HCT116 (cell line): ENCODE data around the gene PLCG2. TPM values are rescaled to one million over a fixed set of nuclear protein-coding genes. Genes with fewer than 3 reads are reported as not detected.

ENCODE experiments used
- ATAC-seq: fragments of 200-7000 bp; cut with Tn5 transposase; 2 replicates; pipeline ENCODE4 v1.9.1; 2020; ENCODE audit warnings: mild to moderate bottlenecking, moderate library complexity
- BruUV-seq: library from RNA; stranded (reverse); fragments of 400-500 nt; replicated peaks from 2 replicates; lab custom pipeline; 2021; lab: Mats Ljungman, UMichigan
- CTCF ChIA-PET: fragments of 300-600 bp; sonication (Branson Sonifier 250); formaldehyde crosslinking; loops from one replicate; lab custom pipeline; 2021; ENCODE audit warnings: antibody characterized with exemption; lab: Charles Lee
- POLR2A ChIA-PET: fragments of 300-600, 350-600 bp; sonication (Branson Sonifier 250); formaldehyde crosslinking; loops from one replicate; lab custom pipeline; 2021; ENCODE audit warnings: antibody characterized with exemption; lab: Charles Lee
- RAD21 ChIA-PET, 2 experiments: fragments of 300-600 bp; sonication (Branson Sonifier 250); formaldehyde crosslinking; loops; one replicate each; lab custom pipeline; 2023; ENCODE audit warnings: low total read pairs in 2 of 2; ENCODE audit not compliant: uncharacterized antibody in 2 of 2, unreplicated experiment in 2 of 2, low non-redundant PET in 1 of 2; lab: Charles Lee
- DNase-seq: peaks from one replicate; pipeline ENCODE4 v3.0.0-alpha.2; 2010; ENCODE audit warnings: low read depth, low spot score
- H2AFZ ChIP-seq: fragments of 200-600 bp; shearing (Covaris generic), sonication (generic); 2 replicates; pipeline ENCODE4 v1.6.1; 2017; ENCODE audit warnings: low read depth, mixed run types, mixed read lengths, antibody characterized with exemption, low read length; ENCODE audit not compliant: poor library complexity, severe bottlenecking
- H3K27ac ChIP-seq: 2 replicates; pipeline ENCODE4 v1.5.1; 2012; ENCODE audit warnings: low read depth, low read length
- H3K27me3 ChIP-seq: fragments of 200-600 bp; sonication (generic); 2 replicates; pipeline ENCODE4 v1.6.1; 2016; ENCODE audit warnings: mixed run types, low read length, mixed read lengths; ENCODE audit not compliant: insufficient read depth
- H3K36me3 ChIP-seq, 2 experiments: fragments of 200-500 bp in 1 of 2; fragments of 200-600 bp in 1 of 2; sonication (Bioruptor generic) in 1 of 2; sonication (generic) in 1 of 2; 2 replicates each; pipeline versions ENCODE4 v1.5.1 to v1.6.1; 2014 to 2016; ENCODE audit warnings: low read length in 2 of 2, inconsistent platforms in 1 of 2, mixed read lengths in 1 of 2, mixed run types in 1 of 2; ENCODE audit not compliant: insufficient read depth in 2 of 2, control insufficient read depth in 1 of 2
- H3K4me1 ChIP-seq, 2 experiments: fragments of 200-600 bp in 1 of 2; sonication (generic) in 1 of 2; 2 replicates each; pipeline versions ENCODE4 v1.5.1 to v1.6.1; 2012 to 2017; ENCODE audit warnings: low read length in 2 of 2, inconsistent platforms in 1 of 2, mild to moderate bottlenecking in 1 of 2, mixed read lengths in 1 of 2, mixed run types in 1 of 2, moderate library complexity in 1 of 2; ENCODE audit not compliant: insufficient read depth in 2 of 2, control insufficient read depth in 1 of 2
- H3K4me2 ChIP-seq: fragments of 200-600 bp; sonication (generic); 2 replicates; pipeline ENCODE4 v1.6.1; 2017; ENCODE audit warnings: mixed run types, low read length, mixed read lengths
- H3K4me3 ChIP-seq, 2 experiments: fragments of 200-600 bp in 1 of 2; sonication (generic) in 1 of 2; replicated peaks in 1 of 2; 2 replicates each; pipeline ENCODE4 v1.5.1; 2011 to 2016; ENCODE audit warnings: low read length in 2 of 2, control low read depth in 1 of 2, low read depth in 1 of 2, mild to moderate bottlenecking in 1 of 2, mixed read lengths in 1 of 2, mixed run types in 1 of 2
- H3K79me2 ChIP-seq: fragments of 200-600 bp; sonication (generic); 2 replicates; pipeline ENCODE4 v1.6.1; 2017; ENCODE audit warnings: mild to moderate bottlenecking, mixed run types, low read length, moderate library complexity, mixed read lengths; ENCODE audit not compliant: insufficient read depth
- H3K9ac ChIP-seq: fragments of 200-600 bp; sonication (generic); 2 replicates; pipeline ENCODE4 v1.6.1; 2016; ENCODE audit warnings: low read length, mixed read lengths
- H3K9me2 ChIP-seq: fragments of 200-600 bp; sonication (generic), shearing (Covaris generic); 2 replicates; pipeline ENCODE4 v1.6.1; 2017; ENCODE audit warnings: mixed run types, mild to moderate bottlenecking, moderate library complexity; ENCODE audit not compliant: insufficient read depth
- H3K9me3 ChIP-seq, 2 experiments: fragments of 200-500 bp in 1 of 2; fragments of 200-600 bp in 1 of 2; sonication (Bioruptor generic) in 1 of 2; sonication (generic) in 1 of 2; 2 replicates each; pipeline ENCODE4 v1.6.1; 2014 to 2017; ENCODE audit warnings: low read length in 2 of 2, mixed read lengths in 2 of 2, inconsistent platforms in 1 of 2, low read depth in 1 of 2, mild to moderate bottlenecking in 1 of 2, mixed run types in 1 of 2, moderate library complexity in 1 of 2; ENCODE audit not compliant: control insufficient read depth in 1 of 2, insufficient read depth in 1 of 2
- H4K20me1 ChIP-seq: fragments of 200-600 bp; sonication (generic), shearing (Covaris generic); 2 replicates; pipeline ENCODE4 v1.6.1; 2017; ENCODE audit warnings: mixed run types, mild to moderate bottlenecking, moderate library complexity; ENCODE audit not compliant: insufficient read depth
- CTCF ChIP-seq, 3 experiments: fragments of 200-600 bp in 1 of 3; sonication (generic) in 1 of 3; IDR thresholded peaks in 2 of 3; conservative IDR thresholded peaks in 1 of 3; 2 replicates each; pipeline ENCODE4 v1.5.1; 2012 to 2017; ENCODE audit warnings: low read depth in 2 of 3, low read length in 2 of 3, antibody characterized with exemption in 1 of 3, borderline replicate concordance in 1 of 3, control low read depth in 1 of 3, mild to moderate bottlenecking in 1 of 3, mixed read lengths in 1 of 3, mixed run types in 1 of 3, moderate library complexity in 1 of 3; ENCODE audit not compliant: insufficient read depth in 1 of 3
- EGR1 ChIP-seq: IDR thresholded peaks from 2 replicates; pipeline ENCODE4 v1.6.1; 2012; ENCODE audit warnings: low read depth
- ELF1 ChIP-seq: IDR thresholded peaks from 2 replicates; pipeline ENCODE4 v1.6.1; 2012; ENCODE audit warnings: low read depth, borderline replicate concordance
- EZH2phosphoT487 ChIP-seq: fragments of 200-600 bp; IDR thresholded peaks from 2 replicates; pipeline ENCODE4 v1.6.1; 2018; ENCODE audit warnings: antibody characterized with exemption, borderline replicate concordance
- FOSL1 ChIP-seq: IDR thresholded peaks from 2 replicates; pipeline ENCODE4 v1.6.1; 2012; ENCODE audit warnings: low read depth
- JUND ChIP-seq: IDR thresholded peaks from 2 replicates; pipeline ENCODE4 v1.6.1; 2012
- POLR2AphosphoS5 ChIP-seq: IDR thresholded peaks from 2 replicates; pipeline ENCODE4 v1.6.1; 2011; ENCODE audit warnings: mild to moderate bottlenecking, low read depth, low read length, moderate library complexity
- RAD21 ChIP-seq: IDR thresholded peaks from 2 replicates; pipeline ENCODE4 v1.6.1; 2012; ENCODE audit warnings: low read depth, mild to moderate bottlenecking
- SP1 ChIP-seq: IDR thresholded peaks from 2 replicates; pipeline ENCODE4 v1.6.1; 2012; ENCODE audit warnings: low read depth
- SRF ChIP-seq: IDR thresholded peaks from 2 replicates; pipeline ENCODE4 v1.6.1; 2012; ENCODE audit warnings: low read depth
- YY1 ChIP-seq: IDR thresholded peaks from 2 replicates; pipeline ENCODE4 v1.6.1; 2011; ENCODE audit warnings: low read length, low read depth, moderate library complexity, mild to moderate bottlenecking; ENCODE audit not compliant: insufficient replicate concordance; ENCODE audit errors: extremely low read depth
- ZFX ChIP-seq: fragments of 450-650 bp; IDR thresholded peaks from 2 replicates; pipeline ENCODE4 v1.6.1; 2017
- ZNF274 ChIP-seq: fragments of 200-500 bp; sonication (Bioruptor generic); IDR thresholded peaks from 2 replicates; pipeline ENCODE4 v1.6.1; 2014; ENCODE audit warnings: mild to moderate bottlenecking, low read depth, low read length, inconsistent platforms
- intact Hi-C: fragments of 100-400 bp; cut with micrococcal nuclease; formaldehyde crosslinking; loops from 2 replicates; pipeline ENCODE4 v1.10.0; 2022
- total RNA-seq: library from RNA; stranded (reverse); gene quantifications from one replicate; pipeline ENCODE4 v1.2.1, GENCODE V29; 2021; ENCODE audit not compliant: unreplicated experiment
- TF ChIP-seq, protein P1 (sequence below): IDR thresholded peaks from 2 replicates; pipeline ENCODE4 v1.6.1; 2012; ENCODE audit warnings: low read depth

The PLCG2 gene
- total RNA-seq, 1 experiment from 2014 or later = 31.2 TPM

GRCh38 chr16:81864646-81865382 is 85.7 kb downstream of the PLCG2 start:
- CTCF ChIA-PET = interaction anchor here (1.5 kb wide), 1 partner anchor 9 kb away, joined by 6 read pairs; no protein-coding TSS in a partner anchor
- H2AFZ ChIP-seq = no peak overlapping the region
- H3K27ac ChIP-seq = no peak overlapping the region
- ATAC-seq (no peak), DNase-seq (no peak)
- POLR2A ChIA-PET = no interaction called here
- H3K27me3 ChIP-seq = no peaks in the 10 kb centered on the region
- H3K4me1 ChIP-seq = no peaks in the 10 kb centered on the region
- no peaks in the 10 kb centered on the region for H4K20me1 ChIP-seq
- H3K9me2 ChIP-seq = no peaks in the 10 kb centered on the region; the same call in 1 of the 2 replicates
- intact Hi-C loops = no loop called here
- H3K9ac ChIP-seq = no peak overlapping the region
- no TSS peak for BruUV-seq
- TF ChIP-seq YY1 (no peak), EGR1 (no peak), SP1 (no peak), ZNF274 (no peak), POLR2AphosphoS5 (no peak), JUND (no peak), ZFX (no peak), CTCF (IDR thresholded peaks at IDR 0.05 in 2 of 3, conservative IDR thresholded peaks at IDR 0.05 in 1 of 3; ENCODE audit: borderline replicate concordance in 1 of 3, insufficient read depth in 1 of 3, low read depth in 2 of 3, low read length in 2 of 3) (no peak), FOSL1 (no peak), RAD21 (no peak), SRF (no peak), ELF1 (no peak), EZH2phosphoT487 (no peak)
- TF ChIP-seq, protein P1, sequence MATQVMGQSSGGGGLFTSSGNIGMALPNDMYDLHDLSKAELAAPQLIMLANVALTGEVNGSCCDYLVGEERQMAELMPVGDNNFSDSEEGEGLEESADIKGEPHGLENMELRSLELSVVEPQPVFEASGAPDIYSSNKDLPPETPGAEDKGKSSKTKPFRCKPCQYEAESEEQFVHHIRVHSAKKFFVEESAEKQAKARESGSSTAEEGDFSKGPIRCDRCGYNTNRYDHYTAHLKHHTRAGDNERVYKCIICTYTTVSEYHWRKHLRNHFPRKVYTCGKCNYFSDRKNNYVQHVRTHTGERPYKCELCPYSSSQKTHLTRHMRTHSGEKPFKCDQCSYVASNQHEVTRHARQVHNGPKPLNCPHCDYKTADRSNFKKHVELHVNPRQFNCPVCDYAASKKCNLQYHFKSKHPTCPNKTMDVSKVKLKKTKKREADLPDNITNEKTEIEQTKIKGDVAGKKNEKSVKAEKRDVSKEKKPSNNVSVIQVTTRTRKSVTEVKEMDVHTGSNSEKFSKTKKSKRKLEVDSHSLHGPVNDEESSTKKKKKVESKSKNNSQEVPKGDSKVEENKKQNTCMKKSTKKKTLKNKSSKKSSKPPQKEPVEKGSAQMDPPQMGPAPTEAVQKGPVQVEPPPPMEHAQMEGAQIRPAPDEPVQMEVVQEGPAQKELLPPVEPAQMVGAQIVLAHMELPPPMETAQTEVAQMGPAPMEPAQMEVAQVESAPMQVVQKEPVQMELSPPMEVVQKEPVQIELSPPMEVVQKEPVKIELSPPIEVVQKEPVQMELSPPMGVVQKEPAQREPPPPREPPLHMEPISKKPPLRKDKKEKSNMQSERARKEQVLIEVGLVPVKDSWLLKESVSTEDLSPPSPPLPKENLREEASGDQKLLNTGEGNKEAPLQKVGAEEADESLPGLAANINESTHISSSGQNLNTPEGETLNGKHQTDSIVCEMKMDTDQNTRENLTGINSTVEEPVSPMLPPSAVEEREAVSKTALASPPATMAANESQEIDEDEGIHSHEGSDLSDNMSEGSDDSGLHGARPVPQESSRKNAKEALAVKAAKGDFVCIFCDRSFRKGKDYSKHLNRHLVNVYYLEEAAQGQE = no peak
- no peaks in the 10 kb centered on the region for H3K36me3 ChIP-seq
- no peak overlapping the region for H3K4me2 ChIP-seq
- RAD21 ChIA-PET = no interaction called here
- H3K4me3 ChIP-seq = no peak overlapping the region
- no peaks in the 10 kb centered on the region for H3K9me3 ChIP-seq
- H3K79me2 ChIP-seq = no peaks in the 10 kb centered on the region
